SU-DHL-6 (cell line): ENCODE data around the gene STAT2.

Experiments used
- H2AFZ ChIP-seq: fragments of 200-600 bp; sonication (generic); 2 replicates; pipeline ENCODE4 v1.6.1; 2014; ENCODE audit warnings: low read depth, mild to moderate bottlenecking, moderate library complexity, mixed read lengths, antibody characterized with exemption, low read length; ENCODE audit not compliant: severe bottlenecking
- H3F3A ChIP-seq: fragments of 200-600 bp; shearing (Covaris generic); 2 replicates; pipeline ENCODE4 v1.6.0; 2016; ENCODE audit warnings: antibody characterized with exemption, mild to moderate bottlenecking; ENCODE audit not compliant: insufficient read depth
- H3K27ac ChIP-seq: fragments of 200-600 bp; sonication (generic); 2 replicates; pipeline ENCODE4 v1.5.1; 2016; ENCODE audit warnings: low read depth, mild to moderate bottlenecking, low read length, moderate library complexity, mixed read lengths
- H3K27me3 ChIP-seq: fragments of 200-600 bp; sonication (generic), shearing (Covaris generic); 2 replicates; pipeline ENCODE4 v1.6.0; 2014; ENCODE audit warnings: mild to moderate bottlenecking, low read length
- H3K36me3 ChIP-seq: fragments of 200-600 bp; sonication (generic); 2 replicates; pipeline ENCODE4 v1.6.1; 2014; ENCODE audit warnings: mild to moderate bottlenecking, low read length, mixed read lengths
- H3K4me2 ChIP-seq: fragments of 300-600, 200-600 bp; shearing (Covaris generic), sonication (generic); 2 replicates; pipeline ENCODE4 v1.6.0; 2014; ENCODE audit warnings: low read length, low read depth, mild to moderate bottlenecking; ENCODE audit not compliant: poor library complexity, severe bottlenecking
- H3K4me3 ChIP-seq: fragments of 200-600 bp; sonication (generic); 2 replicates; pipeline ENCODE4 v1.5.1; 2014; ENCODE audit warnings: antibody characterized with exemption, low read length, mild to moderate bottlenecking, mixed read lengths; ENCODE audit not compliant: insufficient read depth, poor library complexity, severe bottlenecking
- H3K79me2 ChIP-seq: fragments of 200-600 bp; sonication (generic); 2 replicates; pipeline ENCODE4 v1.6.1; 2014; ENCODE audit warnings: mild to moderate bottlenecking, low read length, moderate library complexity; ENCODE audit not compliant: insufficient read depth
- H3K9ac ChIP-seq: fragments of 200-600 bp; sonication (generic); 2 replicates; pipeline ENCODE4 v1.7.0; 2014; ENCODE audit warnings: mild to moderate bottlenecking, low read length
- H3K9me2 ChIP-seq: fragments of 200-600 bp; sonication (generic); replicated peaks from 2 replicates; pipeline ENCODE4 v1.6.1; 2014; ENCODE audit warnings: low read length; ENCODE audit not compliant: insufficient read depth
- H3K9me3 ChIP-seq: fragments of 200-600 bp; sonication (generic); 2 replicates; pipeline ENCODE4 v1.6.1; 2014; ENCODE audit warnings: low read length, mixed read lengths; ENCODE audit not compliant: insufficient read depth
- H4K20me1 ChIP-seq: fragments of 200-600 bp; sonication (generic); 2 replicates; pipeline ENCODE4 v1.6.1; 2014; ENCODE audit warnings: low read depth, mild to moderate bottlenecking, antibody characterized with exemption, low read length, moderate library complexity, mixed read lengths
- EZH2phosphoT487 ChIP-seq: fragments of 200-600 bp; sonication (generic), shearing (Covaris generic); conservative IDR thresholded peaks from 2 replicates; pipeline ENCODE4 v1.6.1; 2018; ENCODE audit warnings: mild to moderate bottlenecking, antibody characterized with exemption, low read length, moderate library complexity, mixed read lengths
- TF ChIP-seq, protein P1 (sequence below): fragments of 200-600 bp; sonication (generic); IDR thresholded peaks from one replicate; pipeline ENCODE4 v1.5.1; 2017; ENCODE audit warnings: antibody characterized with exemption, mild to moderate bottlenecking, low read length, moderate library complexity; ENCODE audit not compliant: insufficient read depth, poor library complexity, severe bottlenecking

The STAT2 gene

DNA sequence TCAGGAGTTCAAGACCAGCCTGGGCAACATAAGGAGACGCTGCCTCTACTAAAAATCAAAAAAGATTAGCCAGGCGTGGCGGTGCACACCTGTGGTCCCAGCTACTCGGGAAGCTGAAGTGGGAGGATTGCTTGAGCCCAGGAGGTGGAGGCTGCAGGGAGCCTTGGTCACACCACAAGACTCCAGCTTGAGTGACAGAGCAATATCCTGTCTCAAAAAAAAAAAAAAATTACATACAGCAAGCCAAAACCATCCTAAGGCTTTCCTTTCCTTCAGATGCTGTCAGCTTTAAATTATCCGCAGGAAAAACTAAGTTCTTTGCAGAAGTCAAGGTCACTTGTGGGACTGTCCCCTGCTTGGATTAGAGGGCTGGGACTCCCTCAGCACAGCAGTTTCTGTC is 61.1 kb downstream of the STAT2 start:
- H3K4me3 ChIP-seq = peak overlapping the region; percentile 94
- H2AFZ ChIP-seq = no peak overlapping the region
- peaks cover 9% of the 10 kb centered on the region for H3F3A ChIP-seq
- H3K27me3 ChIP-seq = no peaks in the 10 kb centered on the region
- TF ChIP-seq, protein P1, sequence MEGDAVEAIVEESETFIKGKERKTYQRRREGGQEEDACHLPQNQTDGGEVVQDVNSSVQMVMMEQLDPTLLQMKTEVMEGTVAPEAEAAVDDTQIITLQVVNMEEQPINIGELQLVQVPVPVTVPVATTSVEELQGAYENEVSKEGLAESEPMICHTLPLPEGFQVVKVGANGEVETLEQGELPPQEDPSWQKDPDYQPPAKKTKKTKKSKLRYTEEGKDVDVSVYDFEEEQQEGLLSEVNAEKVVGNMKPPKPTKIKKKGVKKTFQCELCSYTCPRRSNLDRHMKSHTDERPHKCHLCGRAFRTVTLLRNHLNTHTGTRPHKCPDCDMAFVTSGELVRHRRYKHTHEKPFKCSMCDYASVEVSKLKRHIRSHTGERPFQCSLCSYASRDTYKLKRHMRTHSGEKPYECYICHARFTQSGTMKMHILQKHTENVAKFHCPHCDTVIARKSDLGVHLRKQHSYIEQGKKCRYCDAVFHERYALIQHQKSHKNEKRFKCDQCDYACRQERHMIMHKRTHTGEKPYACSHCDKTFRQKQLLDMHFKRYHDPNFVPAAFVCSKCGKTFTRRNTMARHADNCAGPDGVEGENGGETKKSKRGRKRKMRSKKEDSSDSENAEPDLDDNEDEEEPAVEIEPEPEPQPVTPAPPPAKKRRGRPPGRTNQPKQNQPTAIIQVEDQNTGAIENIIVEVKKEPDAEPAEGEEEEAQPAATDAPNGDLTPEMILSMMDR = no peak
- TF ChIP-seq EZH2phosphoT487 = no peak
- H3K27ac ChIP-seq = peak overlapping the region; percentile 77
- H3K4me2 ChIP-seq = peak overlapping the region; percentile 67
- H3K9ac ChIP-seq = peak overlapping the region; percentile 94
- peaks cover 64% of the 10 kb centered on the region for H3K79me2 ChIP-seq
- H3K36me3 ChIP-seq = peaks cover 12% of the 10 kb centered on the region; the same call in 1 of the 2 replicates
- no peaks in the 10 kb centered on the region for H4K20me1 ChIP-seq
- no peaks in the 10 kb centered on the region for H3K9me3 ChIP-seq
- H3K9me2 ChIP-seq = no peaks in the 10 kb centered on the region

DNA sequence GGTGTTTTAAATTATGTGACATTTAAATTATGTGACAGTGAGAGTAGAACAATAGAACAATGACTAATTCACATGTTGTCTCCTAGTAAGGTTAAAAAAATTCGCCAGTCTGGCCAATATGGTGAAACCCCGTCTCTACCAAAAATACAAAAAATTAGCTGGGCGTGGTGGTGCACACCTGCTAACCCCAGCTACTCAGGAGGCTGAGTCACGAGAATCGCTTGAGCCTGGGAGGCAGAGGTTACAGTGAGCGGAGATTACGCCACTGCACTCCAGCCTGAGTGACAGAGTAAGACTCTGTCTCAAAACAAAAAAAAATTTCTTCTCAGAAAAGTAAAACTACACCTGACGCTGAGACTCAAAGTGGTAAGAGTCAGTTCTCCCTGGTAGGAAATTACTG is 62.5 kb downstream of the STAT2 start:
- Histone ChIP-seq H3F3A (peaks cover 9% of the 10 kb centered on the region), H3K27me3 (no peaks in the 10 kb centered on the region), H3K4me3 (no peak overlapping the region), H3K4me2 (peak overlapping the region; percentile 67), H3K79me2 (peaks cover 76% of the 10 kb centered on the region), H3K36me3 (peaks cover 12% of the 10 kb centered on the region; the same call in 1 of the 2 replicates), H2AFZ (no peak overlapping the region), H3K27ac (peak overlapping the region; percentile 4; the same call in 1 of the 2 replicates), H3K9ac (peak overlapping the region; percentile 94; the same call in 1 of the 2 replicates), H3K9me3 (no peaks in the 10 kb centered on the region), H4K20me1 (no peaks in the 10 kb centered on the region), H3K9me2 (no peaks in the 10 kb centered on the region)
- no peak for TF ChIP-seq EZH2phosphoT487
- TF ChIP-seq, protein P1 = no peak

DNA sequence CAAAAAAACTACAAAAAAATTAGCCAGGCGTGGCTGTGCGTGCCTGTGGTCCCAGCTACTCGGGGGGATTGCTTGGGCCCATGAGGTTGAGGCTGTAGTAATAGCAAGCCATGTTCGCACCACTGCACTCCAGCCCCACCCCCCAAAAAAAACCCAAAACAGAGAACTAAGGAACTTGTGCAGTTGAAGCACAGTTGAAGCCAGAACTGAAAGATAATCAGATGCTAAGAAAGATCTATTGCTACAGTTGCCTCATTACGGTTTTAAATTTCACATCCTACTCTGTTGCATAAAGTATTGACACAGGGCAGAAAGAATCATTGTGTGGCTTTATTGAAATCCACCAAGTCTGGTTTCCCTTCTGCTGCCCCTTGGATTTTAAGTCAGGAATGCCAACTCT is 63.6 kb downstream of the STAT2 start:
- H3K36me3 ChIP-seq = peaks cover 18% of the 10 kb centered on the region
- no peak for TF ChIP-seq EZH2phosphoT487
- TF ChIP-seq, protein P1 = no peak
- H3K27me3 ChIP-seq = no peaks in the 10 kb centered on the region
- no peaks in the 10 kb centered on the region for H3K9me3 ChIP-seq
- peak overlapping the region; percentile 4; the same call in 1 of the 2 replicates for H3K27ac ChIP-seq
- H3F3A ChIP-seq = peaks cover 9% of the 10 kb centered on the region
- no peak overlapping the region for H3K4me3 ChIP-seq
- H3K9me2 ChIP-seq = no peaks in the 10 kb centered on the region
- H2AFZ ChIP-seq = no peak overlapping the region
- peak overlapping the region; percentile 67 for H3K4me2 ChIP-seq
- peaks cover 5% of the 10 kb centered on the region; the same call in 1 of the 2 replicates for H4K20me1 ChIP-seq
- H3K9ac ChIP-seq = no peak overlapping the region
- peaks cover 87% of the 10 kb centered on the region for H3K79me2 ChIP-seq
